Common myeloid progenitor, CD34-positive (primary cell): ENCODE data around the gene LIME1.

ENCODE experiments used
- CTCF ChIA-PET: fragments of 350-600 bp; sonication (Branson Sonifier 250); formaldehyde crosslinking; loops from one replicate; lab custom pipeline; 2021; ENCODE audit warnings: antibody characterized with exemption; lab: Charles Lee
- POLR2A ChIA-PET: fragments of 350-600 bp; sonication (Branson Sonifier 250); formaldehyde crosslinking; loops from one replicate; lab custom pipeline; 2021; ENCODE audit warnings: antibody characterized with exemption; lab: Charles Lee
- DNase-seq, 3 donors: peaks; one replicate each; pipeline versions ENCODE4 v3.0.0 to v3.0.0-alpha.2; 2013
- H3K27ac ChIP-seq, 2 experiments: 1 replicate in 1 of 2; 2 replicates in 1 of 2; pipeline ENCODE4 v1.7.0; 2013; ENCODE audit warnings: inconsistent platforms in 2 of 2, low read length in 2 of 2, mild to moderate bottlenecking in 2 of 2, low read depth in 1 of 2, moderate library complexity in 1 of 2; ENCODE audit not compliant: severe bottlenecking in 2 of 2, insufficient read depth in 1 of 2, poor library complexity in 1 of 2
- H3K27me3 ChIP-seq, 5 experiments: replicated peaks in 2 of 5; 1 replicate in 3 of 5; 2 replicates in 2 of 5; pipeline versions ENCODE4 v1.6.1 to v1.7.0; 2013; ENCODE audit warnings: low read length in 4 of 5, mild to moderate bottlenecking in 2 of 5, moderate library complexity in 2 of 5, inconsistent platforms in 1 of 5; ENCODE audit not compliant: insufficient read depth in 5 of 5, control insufficient read depth in 4 of 5
- H3K36me3 ChIP-seq, 4 experiments: 1 replicate in 2 of 4; 2 replicates in 2 of 4; pipeline versions ENCODE4 v1.6.1 to v1.7.0; 2013; ENCODE audit warnings: low read length in 3 of 4, control low read depth in 1 of 4, mild to moderate bottlenecking in 1 of 4; ENCODE audit not compliant: control insufficient read depth in 4 of 4, insufficient read depth in 4 of 4
- H3K4me1 ChIP-seq, 4 experiments: 1 replicate in 3 of 4; 2 replicates in 1 of 4; pipeline versions ENCODE4 v1.6.1 to v1.7.1; 2013; ENCODE audit warnings: low read length in 3 of 4, mild to moderate bottlenecking in 3 of 4, control low read depth in 1 of 4, inconsistent platforms in 1 of 4, moderate library complexity in 1 of 4; ENCODE audit not compliant: control insufficient read depth in 4 of 4, insufficient read depth in 4 of 4; ENCODE audit errors: control extremely low read depth in 1 of 4
- H3K4me3 ChIP-seq, 7 experiments: 1 replicate in 4 of 7; 2 replicates in 3 of 7; pipeline versions ENCODE4 v1.5.1 to v1.7.0; 2013; ENCODE audit warnings: mild to moderate bottlenecking in 7 of 7, low read length in 6 of 7, moderate library complexity in 6 of 7, inconsistent platforms in 2 of 7, low read depth in 2 of 7, control low read depth in 1 of 7; ENCODE audit not compliant: insufficient read depth in 4 of 7, control insufficient read depth in 1 of 7; ENCODE audit errors: extremely low read depth in 1 of 7
- H3K9me3 ChIP-seq, 5 experiments: 1 replicate in 4 of 5; 2 replicates in 1 of 5; pipeline versions ENCODE4 v1.6.1 to v1.7.1; 2013; ENCODE audit warnings: low read length in 4 of 5, mild to moderate bottlenecking in 2 of 5, inconsistent platforms in 1 of 5, low read depth in 1 of 5, moderate library complexity in 1 of 5; ENCODE audit not compliant: control insufficient read depth in 4 of 5, insufficient read depth in 2 of 5; ENCODE audit errors: control extremely low read depth in 1 of 5
- WGBS: methylation state at CpG from one replicate; pipeline ENCODE4 v1.1.5; 2013; ENCODE audit not compliant: insufficient coverage; 5-methylcytosine and 5-hydroxymethylcytosine counted together

The LIME1 gene

GRCh38 chr20:63690898-63691710 lies 45.4 kb upstream of the LIME1 start:
- DNase-seq = no peak
- H3K36me3 ChIP-seq = peaks cover 0 to 23% (median 0%) of the 10 kb centered on the region in 4 experiments
- peaks cover 0 to 23% (median 21%) of the 10 kb centered on the region in 4 experiments for H3K4me1 ChIP-seq
- CTCF ChIA-PET = no interaction called here
- H3K27me3 ChIP-seq = no peaks in the 10 kb centered on the region
- no peak overlapping the region for H3K4me3 ChIP-seq
- 94% methylated on average over 17 of the region's 24 CpGs for WGBS
- no peaks in the 10 kb centered on the region for H3K9me3 ChIP-seq
- POLR2A ChIA-PET = interaction anchor here (0.6 kb wide), 1 partner anchor 287 kb away, joined by 3 read pairs; no protein-coding TSS in a partner anchor
- H3K27ac ChIP-seq = no peak overlapping the region

DNA sequence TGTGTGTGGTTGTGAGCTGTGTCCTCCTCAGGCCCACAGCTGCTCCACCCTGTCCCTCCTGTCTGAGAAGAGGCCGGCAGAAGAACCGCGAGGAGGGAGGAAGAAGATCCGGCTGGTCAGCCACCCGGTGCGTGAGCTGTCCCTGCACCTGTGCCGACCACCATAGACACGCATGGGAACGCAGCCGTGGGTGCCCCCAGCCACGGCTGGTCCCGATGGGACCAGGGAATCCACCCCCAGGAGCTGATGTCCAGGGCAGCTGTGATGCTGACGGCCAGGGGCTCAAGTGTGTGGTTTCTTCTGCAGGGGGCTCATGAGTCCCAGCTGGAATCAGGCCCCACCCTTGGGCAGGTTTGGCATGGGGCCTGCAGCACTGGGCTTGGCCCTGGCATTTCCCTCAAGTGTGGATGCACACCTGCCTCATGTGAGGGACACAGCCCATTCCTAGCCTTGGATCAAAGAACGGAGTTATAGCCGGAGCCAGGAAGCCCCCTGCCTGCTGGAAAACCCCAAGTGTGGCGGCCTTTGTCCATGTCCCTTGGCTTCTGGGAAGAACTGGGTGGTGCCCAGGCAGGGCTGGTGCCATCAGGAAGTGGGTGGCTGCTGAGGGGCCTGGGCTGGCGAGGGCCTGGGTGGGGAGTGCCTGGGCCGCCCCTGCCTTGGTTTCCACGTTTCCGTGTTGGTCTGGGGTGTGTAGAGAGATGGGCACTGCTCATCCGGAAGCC lies 44.6 kb upstream of the LIME1 start:
- WGBS = 92% methylated on average over 19 of the region's 21 CpGs
- no peak for DNase-seq
- H3K9me3 ChIP-seq = no peaks in the 10 kb centered on the region
- POLR2A ChIA-PET = no interaction called here
- H3K36me3 ChIP-seq = peaks cover 0 to 23% (median 0%) of the 10 kb centered on the region in 4 experiments
- no peaks in the 10 kb centered on the region for H3K27me3 ChIP-seq
- CTCF ChIA-PET = no interaction called here
- H3K27ac ChIP-seq = no peak overlapping the region
- H3K4me1 ChIP-seq = peaks cover 0 to 23% (median 21%) of the 10 kb centered on the region in 4 experiments
- no peak overlapping the region for H3K4me3 ChIP-seq

DNA sequence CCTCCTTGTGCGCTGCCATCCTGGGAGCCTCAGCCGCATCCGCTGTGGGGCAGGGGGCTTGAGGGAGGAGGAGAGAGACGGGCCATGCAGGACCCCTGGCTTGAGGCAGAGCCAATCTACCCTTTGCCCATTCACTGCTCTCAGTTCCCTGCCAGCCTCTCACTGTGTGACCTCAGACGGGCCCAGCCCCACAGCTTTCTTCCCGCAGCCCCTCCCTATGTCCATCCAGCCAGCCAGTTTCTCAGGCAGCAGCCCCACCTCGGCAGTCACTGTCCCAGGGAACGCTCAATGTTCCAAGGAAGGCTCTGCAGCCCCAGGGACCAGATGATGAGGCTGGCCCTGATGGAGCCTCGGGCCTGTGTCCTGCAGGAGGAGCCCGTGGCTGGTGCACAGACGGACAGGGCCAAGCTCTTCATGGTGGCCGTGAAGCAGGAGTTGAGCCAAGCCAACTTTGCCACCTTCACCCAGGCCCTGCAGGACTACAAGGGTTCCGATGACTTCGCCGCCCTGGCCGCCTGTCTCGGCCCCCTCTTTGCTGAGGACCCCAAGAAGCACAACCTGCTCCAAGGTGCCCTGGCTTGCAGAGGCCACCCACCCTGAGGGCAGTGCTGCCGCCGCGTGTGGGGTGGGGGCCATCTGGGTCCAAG lies 43.9 kb upstream of the LIME1 start:
- no peaks in the 10 kb centered on the region for H3K9me3 ChIP-seq
- H3K27ac ChIP-seq = no peak overlapping the region
- no peak for DNase-seq
- H3K4me3 ChIP-seq = no peak overlapping the region
- POLR2A ChIA-PET = no interaction called here
- CTCF ChIA-PET = no interaction called here
- 89% methylated on average over 15 of the region's 20 CpGs for WGBS
- H3K27me3 ChIP-seq = no peaks in the 10 kb centered on the region
- H3K36me3 ChIP-seq = peaks cover 0 to 27% (median 0%) of the 10 kb centered on the region in 4 experiments
- peaks cover 0 to 21% (median 21%) of the 10 kb centered on the region in 4 experiments for H3K4me1 ChIP-seq

GRCh38 chr20:63693083-63693732 lies 43.3 kb upstream of the LIME1 start:
- ChIA-PET CTCF (no interaction called here), POLR2A (no interaction called here)
- Histone ChIP-seq H3K4me3 (no peak overlapping the region), H3K27ac (no peak overlapping the region), H3K9me3 (no peaks in the 10 kb centered on the region), H3K27me3 (no peaks in the 10 kb centered on the region), H3K36me3 (peaks cover 0 to 28% (median 0%) of the 10 kb centered on the region in 4 experiments), H3K4me1 (peaks cover 0 to 21% (median 19%) of the 10 kb centered on the region in 4 experiments)
- no peak for DNase-seq
- WGBS = 100% methylated on average over 7 of the region's 10 CpGs

- WGBS = 97% methylated on average over 21 of the region's 21 CpGs
- Histone ChIP-seq H3K36me3 (peaks cover 0 to 28% (median 0%) of the 10 kb centered on the region in 4 experiments), H3K9me3 (no peaks in the 10 kb centered on the region), H3K4me3 (no peak overlapping the region), H3K27ac (no peak overlapping the region), H3K27me3 (no peaks in the 10 kb centered on the region), H3K4me1 (peaks cover 0 to 21% (median 19%) of the 10 kb centered on the region in 4 experiments)
- POLR2A ChIA-PET = no interaction called here
- CTCF ChIA-PET = no interaction called here
- peak in 2 of 3 donors; percentile 58 to 60 for DNase-seq
These were observed 42.5 kb upstream of the LIME1 start for GRCh38 chr20:63693733-63694583.
